Activated CD8-positive, alpha-beta memory T cell treated with anti-CD3 and anti-CD28 coated beads for 1 hour (primary cell): ENCODE results near the gene NUP35.

ENCODE experiments used
- DNase-seq, 2 donors: peaks; one replicate each; pipeline ENCODE4 v3.0.0-alpha.2; 2020; ENCODE audit warnings: low read depth in 1 of 2; ENCODE audit errors: extremely low read depth in 1 of 2

NUP35 gene, protein sequence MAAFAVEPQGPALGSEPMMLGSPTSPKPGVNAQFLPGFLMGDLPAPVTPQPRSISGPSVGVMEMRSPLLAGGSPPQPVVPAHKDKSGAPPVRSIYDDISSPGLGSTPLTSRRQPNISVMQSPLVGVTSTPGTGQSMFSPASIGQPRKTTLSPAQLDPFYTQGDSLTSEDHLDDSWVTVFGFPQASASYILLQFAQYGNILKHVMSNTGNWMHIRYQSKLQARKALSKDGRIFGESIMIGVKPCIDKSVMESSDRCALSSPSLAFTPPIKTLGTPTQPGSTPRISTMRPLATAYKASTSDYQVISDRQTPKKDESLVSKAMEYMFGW

GRCh38 chr2:183124222-183124956, at the start of gene NUP35:
Gene NUP35 (plus strand): TSS chr2:183124443. CDS start chr2:183124458, 15 bp downstream.
- DNase-seq, result peak; percentile 65 to 71

GRCh38 chr2:183078163-183078463, 46.1 kb upstream of the NUP35 start:
- DNase-seq, result no peak

DNA sequence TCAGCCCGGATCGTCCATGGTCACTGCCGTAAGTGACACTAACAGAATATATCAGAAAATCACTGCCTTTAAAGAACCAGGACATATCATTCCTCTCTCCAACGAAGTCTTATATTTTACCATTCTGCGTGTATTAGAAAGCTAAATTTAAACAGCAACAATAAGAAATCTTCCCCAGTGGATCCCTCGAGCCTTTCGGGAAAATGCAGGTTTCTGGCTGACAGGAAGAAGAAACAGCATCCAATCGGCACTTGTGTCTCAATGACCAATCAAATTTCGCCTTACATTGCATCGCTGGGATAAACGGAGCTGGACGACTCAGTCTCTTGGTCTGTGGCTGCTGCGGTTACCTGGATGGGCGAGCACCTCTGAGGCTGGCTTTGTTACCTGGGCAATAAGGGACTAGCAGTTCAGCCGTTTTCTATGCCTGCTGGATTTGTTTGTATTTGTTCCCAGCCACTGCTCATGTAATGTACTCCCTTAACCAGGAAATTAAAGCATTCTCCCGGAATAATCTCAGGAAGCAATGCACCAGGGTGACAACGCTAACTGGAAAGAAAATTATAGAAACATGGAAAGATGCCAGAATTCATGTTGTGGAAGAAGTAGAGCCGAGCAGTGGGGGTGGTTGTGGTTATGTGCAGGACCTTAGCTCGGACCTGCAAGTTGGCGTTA, 45.6 kb upstream of the NUP35 start, which contains the start of gene DUSP19:
TSS of gene DUSP19 (plus strand) at position 284 of the 675 bp plus-strand sequence. CDS start at position 471, 187 bp downstream.
- DNase-seq, result peak; percentile 43 to 51

GRCh38 chr2:183079139-183079775, 45.0 kb upstream of the NUP35 start:
- DNase-seq, result no peak

GRCh38 chr2:183081911-183082310, 42.3 kb upstream of the NUP35 start:
- DNase-seq, result no peak

DNA sequence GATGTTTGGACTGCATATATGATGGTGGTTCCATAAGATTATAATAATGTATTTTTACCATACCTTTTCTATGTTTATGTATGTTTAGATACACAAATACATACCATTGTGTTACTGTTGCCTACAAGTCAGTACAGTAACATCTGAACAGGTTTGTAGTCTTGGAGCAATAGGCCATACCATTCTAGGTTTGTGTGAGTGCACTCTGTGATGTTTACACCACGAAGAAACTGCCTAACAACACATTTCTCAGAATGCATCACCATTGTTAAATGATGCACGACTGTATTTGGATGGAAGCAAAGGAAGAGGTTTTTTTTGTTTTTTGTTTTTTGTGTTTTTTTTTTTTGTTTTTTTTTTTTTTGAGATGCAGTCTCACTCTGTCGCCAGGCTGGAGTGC, 36.2 kb upstream of the NUP35 start:
- DNase-seq, result no peak

GRCh38 chr2:183089192-183089851, 34.9 kb upstream of the NUP35 start:
- no peak for DNase-seq

- no peak for DNase-seq
These were observed 32.8 kb upstream of the NUP35 start for GRCh38 chr2:183091318-183091953.

DNA sequence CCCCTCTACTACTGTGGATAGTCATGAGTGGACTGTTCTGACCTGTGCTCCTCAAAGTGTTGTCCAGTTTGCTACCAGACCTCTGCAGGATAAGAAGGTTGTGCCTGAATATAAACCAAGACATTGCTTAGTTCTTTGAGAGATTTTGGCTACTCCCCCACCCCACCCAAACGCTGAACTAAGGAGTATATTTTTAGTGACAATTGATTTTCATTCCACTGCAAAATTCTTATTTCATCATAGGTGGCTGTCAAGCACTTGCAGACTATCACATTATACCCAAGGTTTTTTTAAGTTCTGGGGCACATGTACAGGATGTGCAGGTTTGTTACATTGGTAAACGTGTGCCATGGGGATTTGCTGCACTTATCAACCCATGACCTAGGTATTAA, 32.3 kb upstream of the NUP35 start:
- DNase-seq, result no peak

GRCh38 chr2:183093857-183094657, 30.2 kb upstream of the NUP35 start:
- no peak for DNase-seq

GRCh38 chr2:183105402-183106134, 18.7 kb upstream of the NUP35 start:
- DNase-seq, result no peak

DNA sequence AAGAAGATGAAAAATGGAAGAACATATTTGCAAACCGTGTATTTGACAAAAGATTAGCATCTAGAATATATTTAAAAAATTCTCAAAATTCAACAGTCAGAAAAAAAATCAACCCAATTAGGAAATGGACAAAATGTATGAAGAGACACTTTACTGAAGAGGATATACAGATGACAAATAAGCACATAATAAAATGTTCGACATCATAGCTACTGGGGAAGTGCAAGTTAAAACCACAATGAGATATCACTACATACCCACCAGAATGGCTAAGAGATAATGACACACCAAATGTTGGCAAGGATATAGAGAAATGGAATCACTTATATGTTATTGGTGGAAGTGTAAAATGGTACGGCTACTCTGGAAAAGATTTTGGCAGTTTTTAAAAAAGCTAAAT, 11.7 kb upstream of the NUP35 start:
- no peak for DNase-seq

GRCh38 chr2:183113630-183114029, 10.6 kb upstream of the NUP35 start:
- DNase-seq, result no peak

DNA sequence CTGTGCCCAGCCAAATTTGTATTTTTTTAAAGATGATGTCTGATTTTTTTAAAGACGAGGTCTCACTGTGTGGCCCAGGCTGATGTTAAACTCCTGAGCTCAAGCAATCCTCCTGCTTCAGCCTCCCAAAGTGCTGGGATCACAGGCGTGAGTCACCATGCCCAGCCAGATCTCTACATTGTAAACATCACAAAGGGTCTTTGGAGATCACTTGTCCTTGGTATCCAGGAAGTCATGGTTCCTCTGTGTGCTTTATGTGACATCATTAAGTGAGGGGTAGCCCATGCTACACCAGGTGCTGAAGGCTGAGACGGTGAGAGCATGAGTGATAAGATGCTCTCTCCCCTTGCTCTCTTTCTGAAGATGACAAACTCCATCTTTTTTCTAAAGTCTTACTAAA, 7.0 kb upstream of the NUP35 start:
- DNase-seq, result no peak

DNA sequence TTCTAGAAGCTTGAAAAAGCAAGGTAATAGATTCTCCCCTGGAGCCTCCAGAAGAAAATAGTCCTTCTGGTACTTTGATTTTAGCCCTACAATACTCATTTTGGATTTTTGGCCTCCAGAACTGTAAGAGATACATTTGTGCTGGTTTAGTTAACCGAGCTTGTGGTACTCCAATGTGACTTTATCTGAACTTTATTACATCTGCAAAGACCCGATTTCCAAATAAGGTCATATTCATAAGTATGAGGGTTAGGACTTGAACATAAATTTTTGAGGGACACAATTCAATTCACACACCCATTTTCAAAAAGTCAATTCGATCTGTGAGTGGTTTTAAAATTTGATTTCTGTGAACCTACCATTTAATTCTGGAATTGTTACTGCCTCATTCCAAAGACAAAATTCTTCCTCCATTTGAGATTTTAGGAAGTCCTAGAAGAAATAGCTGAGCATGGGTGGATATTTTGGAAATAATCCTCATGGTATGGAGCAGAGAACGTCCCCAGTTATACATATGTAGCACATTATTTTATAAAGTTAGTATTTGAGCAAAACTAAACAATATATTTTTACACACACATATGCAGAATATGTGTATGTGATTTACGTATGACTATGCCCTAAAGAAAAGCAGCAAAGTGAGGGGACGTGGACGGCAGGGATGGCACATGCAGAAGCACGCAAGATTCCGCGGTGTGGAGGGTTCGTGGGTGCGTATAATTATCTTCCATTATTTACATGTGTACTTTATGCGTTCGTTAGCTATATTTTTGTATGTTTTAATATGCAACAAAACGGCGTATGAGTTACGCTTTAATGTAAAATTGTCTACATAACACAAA, 905 bp upstream of the NUP35 start:
- no peak for DNase-seq

GRCh38 chr2:183123959-183124221, 353 bp upstream of the NUP35 start:
- DNase-seq, result no peak

DNA sequence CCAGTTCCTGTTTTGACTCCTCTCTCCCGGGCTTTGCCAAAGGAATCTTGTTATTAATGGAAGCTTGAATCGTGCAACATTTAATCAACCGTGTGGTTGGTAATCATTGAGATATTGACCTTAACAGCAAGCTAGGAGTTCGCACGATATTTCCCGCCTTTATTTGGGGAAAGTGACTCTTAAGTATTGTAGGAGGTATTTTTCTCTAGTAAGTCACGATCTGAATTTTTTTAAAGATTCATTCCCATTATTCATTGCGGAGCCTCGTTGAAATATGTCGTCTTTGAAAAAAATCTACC, 663 bp downstream of the NUP35 start:
- no peak for DNase-seq

DNA sequence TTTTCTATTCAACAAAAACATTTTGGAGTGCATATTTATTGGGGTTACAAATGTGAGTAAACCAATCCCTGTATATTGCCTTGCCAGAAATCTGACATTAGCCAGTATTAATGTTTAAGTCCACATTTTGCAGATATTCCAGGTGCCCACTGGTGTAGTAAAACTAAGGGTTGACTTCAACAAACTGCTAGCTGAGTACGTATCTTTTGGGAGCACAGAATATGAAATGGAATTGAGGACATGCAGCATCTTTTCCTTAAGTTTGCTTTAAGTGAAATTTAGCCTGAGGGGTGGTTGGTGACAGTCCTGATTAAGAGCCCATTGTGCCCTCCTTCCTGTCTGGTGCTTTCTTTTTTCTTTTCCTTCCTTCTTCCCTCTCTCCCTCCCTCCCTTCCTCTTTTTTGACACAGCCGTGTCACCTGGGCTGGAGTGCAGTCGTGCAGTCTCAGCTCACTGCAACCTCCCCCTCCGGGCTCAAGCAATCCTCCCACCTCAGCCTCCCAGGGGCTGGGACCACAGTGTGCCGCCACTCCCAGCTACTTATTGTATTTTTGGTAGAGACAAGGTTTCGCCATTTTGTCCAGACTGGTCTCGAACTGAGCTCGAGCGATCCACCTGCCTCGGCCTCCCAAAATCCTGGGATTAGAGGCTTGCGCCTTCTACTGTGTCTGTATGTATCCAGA, 1.6 kb downstream of the NUP35 start:
- DNase-seq, result no peak
